Upper lobe of right lung (tissue), 1 donor: ENCODE data around the gene C12orf54. TPM values are rescaled to one million over a fixed set of nuclear protein-coding genes. Genes with fewer than 3 reads are reported as not detected.
"Not testable (repeated sequence)": the region's sequence is repeated elsewhere in the genome, so short reads cannot be mapped to it uniquely, and the experiment has no call there.

Experiments
- ATAC-seq: fragments of 200-7000 bp; cut with Tn5 transposase; one replicate; pipeline ENCODE4 v1.9.1; 2020; ENCODE audit warnings: mild to moderate bottlenecking, moderate library complexity
- DNase-seq: peaks from one replicate; pipeline ENCODE4 v3.0.0-alpha.2; 2020
- H3K27ac ChIP-seq: fragments of 200-600 bp; one replicate; pipeline ENCODE4 v1.8.0; 2022
- H3K27me3 ChIP-seq: fragments of 200-600 bp; one replicate; pipeline ENCODE4 v1.8.0; 2022; ENCODE audit warnings: mild to moderate bottlenecking
- H3K36me3 ChIP-seq: fragments of 200-600 bp; one replicate; pipeline ENCODE4 v1.8.0; 2022
- H3K4me1 ChIP-seq: fragments of 200-600 bp; one replicate; pipeline ENCODE4 v1.8.0; 2022
- H3K4me3 ChIP-seq: fragments of 200-600 bp; one replicate; pipeline ENCODE4 v1.8.0; 2022; ENCODE audit warnings: mild to moderate bottlenecking
- H3K9me3 ChIP-seq: fragments of 200-600 bp; one replicate; pipeline ENCODE4 v1.8.0; 2022
- CTCF ChIP-seq: fragments of 200-600 bp; IDR thresholded peaks from one replicate; pipeline ENCODE4 v1.8.0; 2022; ENCODE audit warnings: antibody characterized with exemption
- intact Hi-C: fragments of 100-400 bp; cut with DNase I; formaldehyde crosslinking; loops from one replicate; pipeline ENCODE4 v1.11.0; 2022
- total RNA-seq: library from RNA; stranded (reverse); fragmentation: NEBNext Ultra II Directional; extraction: Animal tissue kit (Norgen Biotek cat#: 25700); gene quantifications from one replicate; pipeline ENCODE4 v1.2.1, GENCODE V29; 2021
- donor health status: DM: no; HTN: yes; CAD: no; lungs with severe emphysema.

Gene C12orf54
- total RNA-seq, 1 donor from 2014 or later = not detected

DNA sequence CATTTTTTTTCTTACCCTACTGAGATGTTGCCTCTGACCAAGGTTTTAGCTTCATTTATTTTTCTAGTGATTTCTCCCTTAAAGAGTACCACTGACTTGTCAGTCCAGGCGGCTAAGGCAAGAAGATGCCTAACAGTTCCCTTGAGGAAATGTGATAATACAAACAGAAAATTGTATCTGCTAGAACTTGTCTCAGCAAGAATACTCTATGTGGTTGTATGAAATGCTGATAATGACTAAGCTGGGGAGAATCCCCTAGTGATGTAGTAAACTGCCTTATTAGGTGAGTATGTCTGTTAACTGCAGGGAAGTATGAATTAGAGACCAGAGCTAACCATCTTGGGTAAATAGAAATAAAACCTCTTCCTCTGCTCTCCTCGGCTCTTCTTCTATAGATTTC lies 6.7 kb downstream of the C12orf54 start:
- Histone ChIP-seq H3K27ac (no peak overlapping the region), H3K4me3 (no peak overlapping the region), H3K27me3 (no peaks in the 10 kb centered on the region), H3K9me3 (no peaks in the 10 kb centered on the region), H3K36me3 (no peaks in the 10 kb centered on the region), H3K4me1 (no peaks in the 10 kb centered on the region)
- intact Hi-C loops = no loop called here
- ATAC-seq (no peak), DNase-seq (no peak)
- no peak for TF ChIP-seq CTCF

- H3K9me3 ChIP-seq, H3K4me1 ChIP-seq, H3K27ac ChIP-seq, ATAC-seq, H3K36me3 ChIP-seq, H3K27me3 ChIP-seq, H3K4me3 ChIP-seq, intact Hi-C loops, DNase-seq: not testable (repeated sequence)
Measured at GRCh38 chr12:48489456-48489855, 7.2 kb downstream of the C12orf54 start.

DNA sequence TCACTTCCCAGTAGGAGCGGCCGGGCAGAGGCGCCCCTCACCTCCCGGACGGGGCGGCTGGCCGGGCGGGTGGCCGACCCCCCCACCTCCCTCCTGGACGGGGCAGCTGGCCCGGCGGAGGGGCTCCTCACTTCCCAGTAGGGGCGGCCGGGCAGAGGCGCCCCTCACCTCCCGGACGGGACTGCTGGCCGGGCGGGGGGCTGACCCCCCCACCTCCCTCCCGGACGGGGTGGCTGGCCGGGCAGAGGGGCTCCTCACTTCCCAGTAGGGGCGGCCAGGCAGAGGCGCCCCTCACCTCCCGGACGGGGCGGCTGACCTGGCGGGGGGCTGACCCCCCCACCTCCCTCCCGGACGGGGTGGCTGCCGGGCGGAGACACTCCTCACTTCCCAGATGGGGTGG lies 18.0 kb downstream of the C12orf54 start:
- H3K4me1 ChIP-seq, DNase-seq, ATAC-seq, intact Hi-C loops, H3K36me3 ChIP-seq, H3K4me3 ChIP-seq, H3K27ac ChIP-seq, H3K9me3 ChIP-seq, H3K27me3 ChIP-seq: not testable (repeated sequence)

GRCh38 chr12:48506836-48507235 lies 24.5 kb downstream of the C12orf54 start:
- H3K36me3 ChIP-seq, DNase-seq, ATAC-seq, intact Hi-C loops, H3K9me3 ChIP-seq, H3K27me3 ChIP-seq, H3K4me3 ChIP-seq, H3K4me1 ChIP-seq, H3K27ac ChIP-seq: not testable (repeated sequence)

DNA sequence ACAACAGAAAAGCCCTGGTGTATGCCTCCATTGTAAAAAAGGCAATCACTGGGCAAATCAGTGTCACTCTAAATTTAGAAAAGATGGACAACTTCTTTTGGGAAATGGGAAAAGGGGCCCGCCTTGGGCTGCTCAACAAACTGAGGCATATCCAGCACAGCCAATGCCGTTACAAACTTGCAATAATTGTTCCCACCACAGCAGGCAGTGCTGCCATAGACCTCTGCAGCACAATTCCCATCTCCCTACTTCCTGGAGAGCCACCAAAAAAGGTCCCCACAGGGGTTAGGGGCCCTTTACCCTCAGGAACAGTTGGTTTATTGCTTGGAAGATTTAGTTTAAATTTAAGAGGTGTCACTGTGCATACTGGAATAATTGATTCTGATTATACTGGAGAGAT lies 26.7 kb downstream of the C12orf54 start:
- Histone ChIP-seq H3K27me3 (no peaks in the 10 kb centered on the region), H3K27ac (no peak overlapping the region), H3K36me3 (no peaks in the 10 kb centered on the region), H3K9me3 (no peaks in the 10 kb centered on the region), H3K4me3 (no peak overlapping the region), H3K4me1 (no peaks in the 10 kb centered on the region)
- ATAC-seq (no peak), DNase-seq (no peak)
- TF ChIP-seq CTCF = no peak
- intact Hi-C loops = no loop called here

GRCh38 chr12:48510111-48510510 lies 27.8 kb downstream of the C12orf54 start:
- H3K36me3 ChIP-seq = no peaks in the 10 kb centered on the region
- TF ChIP-seq CTCF = no peak
- intact Hi-C loops = no loop called here
- ATAC-seq = no peak
- H3K27ac ChIP-seq = no peak overlapping the region
- no peaks in the 10 kb centered on the region for H3K4me1 ChIP-seq
- DNase-seq = no peak
- no peaks in the 10 kb centered on the region for H3K27me3 ChIP-seq
- H3K4me3 ChIP-seq = no peak overlapping the region
- no peaks in the 10 kb centered on the region for H3K9me3 ChIP-seq

DNA sequence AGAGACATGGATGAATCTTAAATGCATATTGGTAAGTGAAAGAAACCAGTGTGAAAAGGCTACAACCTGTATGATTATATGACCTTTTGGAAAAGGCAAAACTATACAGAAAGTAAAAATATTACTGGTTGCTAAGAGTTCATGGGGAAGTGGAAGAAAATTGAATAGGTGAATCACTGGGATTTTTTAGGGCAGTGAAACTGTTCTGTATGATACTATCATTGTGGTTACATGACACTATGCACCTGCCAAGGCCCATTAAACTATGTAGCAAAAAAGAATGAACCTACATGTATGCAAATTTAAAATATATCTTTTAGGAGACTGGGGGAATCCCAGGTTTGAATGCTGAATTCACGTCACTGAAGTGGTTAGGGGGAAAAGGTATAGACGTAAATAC lies 30.6 kb downstream of the C12orf54 start:
- Histone ChIP-seq H3K27me3 (no peaks in the 10 kb centered on the region), H3K4me3 (no peak overlapping the region), H3K36me3 (no peaks in the 10 kb centered on the region), H3K27ac (no peak overlapping the region), H3K9me3 (no peaks in the 10 kb centered on the region), H3K4me1 (no peaks in the 10 kb centered on the region)
- no peak for DNase-seq
- intact Hi-C loops = no loop called here
- TF ChIP-seq CTCF = no peak
- ATAC-seq = no peak
